HepG2 (cell line): ENCODE measurements around the gene RHBDD2. TPM values are rescaled to one million over a fixed set of nuclear protein-coding genes. Genes with fewer than 3 reads are reported as not detected.

ENCODE experiments used
- GFI1 ChIP-seq: sonication (generic); formaldehyde crosslinking; IDR thresholded peaks from 2 replicates; pipeline ENCODE4 v1.5.0; 2020; ENCODE audit warnings: missing genetic modification reagents, mild to moderate bottlenecking, borderline replicate concordance
- HMG20A ChIP-seq: IDR thresholded peaks from 2 replicates; pipeline ENCODE4 v1.6.1; 2016; ENCODE audit warnings: borderline replicate concordance
- RBAK ChIP-seq: sonication (generic); formaldehyde crosslinking; IDR thresholded peaks from 2 replicates; pipeline ENCODE4 v1.5.1; 2020; ENCODE audit warnings: mild to moderate bottlenecking, missing genetic modification reagents
- TBX2 ChIP-seq: sonication (generic); formaldehyde crosslinking; IDR thresholded peaks from 2 replicates; pipeline ENCODE4 v1.5.0; 2020; ENCODE audit warnings: missing genetic modification reagents, mild to moderate bottlenecking, borderline replicate concordance
- ZNF3 ChIP-seq: IDR thresholded peaks from 2 replicates; pipeline ENCODE4 v1.7.0; 2017; ENCODE audit warnings: inconsistent platforms
- ZNF629 ChIP-seq: sonication (generic); formaldehyde crosslinking; conservative IDR thresholded peaks from 2 replicates; pipeline ENCODE4 v1.5.0; 2020; ENCODE audit warnings: missing genetic modification reagents
- ZNF775 ChIP-seq: sonication (generic); formaldehyde crosslinking; IDR thresholded peaks from 2 replicates; pipeline ENCODE4 v1.4.0; 2020; ENCODE audit warnings: missing genetic modification reagents, mild to moderate bottlenecking, moderate library complexity, borderline replicate concordance
- ZNF788 ChIP-seq: sonication (generic); formaldehyde crosslinking; IDR thresholded peaks from 2 replicates; pipeline ENCODE4 v1.5.0; 2020; ENCODE audit warnings: mild to moderate bottlenecking, missing genetic modification reagents, borderline replicate concordance
- ZNF841 ChIP-seq: sonication (generic); formaldehyde crosslinking; IDR thresholded peaks from 2 replicates; pipeline ENCODE4 v1.8.1; 2023; ENCODE audit warnings: missing genetic modification reagents, borderline replicate concordance
- polyA plus RNA-seq, 8 experiments: library from polyadenylated mRNA; depleted of rRNA in 3 of 8; stranded (reverse) in 7 of 8; unstranded in 1 of 8; fragments of >200 nt; fragmentation: Illumina TruSeq in 4 of 8; extraction: Trizol in 4 of 8; gene quantifications; 2 replicates each; pipeline versions ENCODE4 v1.2.1 to v1.2.3, GENCODE V29; 2011 to 2016; ENCODE audit warnings: low read depth in 4 of 8, missing spikeins in 1 of 8, mixed read lengths in 1 of 8; ENCODE audit not compliant: insufficient read depth in 1 of 8
- total RNA-seq, 5 experiments: library from RNA; depleted of rRNA; stranded (reverse); fragments of >200 nt; fragmentation: Illumina TruSeq; extraction: Trizol; gene quantifications; 2 replicates each; pipeline ENCODE4 v1.2.3, GENCODE V29; 2016; ENCODE audit warnings: low read depth in 1 of 5
- TF ChIP-seq, protein P1 (sequence below): sonication (generic); formaldehyde crosslinking; IDR thresholded peaks from 2 replicates; pipeline ENCODE4 v1.4.0; 2020; ENCODE audit warnings: mild to moderate bottlenecking, missing genetic modification reagents
- TF ChIP-seq, protein P2 (sequence below): sonication (generic); formaldehyde crosslinking; IDR thresholded peaks from 2 replicates; pipeline ENCODE4 v1.4.0; 2020; ENCODE audit warnings: mild to moderate bottlenecking, missing genetic modification reagents
- TF ChIP-seq, protein P3 (sequence below): sonication (generic); formaldehyde crosslinking; IDR thresholded peaks from 2 replicates; pipeline ENCODE4 v1.5.0; 2020; ENCODE audit warnings: mild to moderate bottlenecking, missing genetic modification reagents
- TF ChIP-seq, protein P4 (sequence below): sonication (generic); formaldehyde crosslinking; IDR thresholded peaks from 2 replicates; pipeline ENCODE4 v1.4.0; 2020; ENCODE audit warnings: missing genetic modification reagents, borderline replicate concordance

Gene RHBDD2
- total and polyA plus RNA-seq, 2 of the 13 experiments (the other 11 are each of a cell fraction or from before 2014, with no cell fraction given), result 23.1 to 26.4 TPM

DNA sequence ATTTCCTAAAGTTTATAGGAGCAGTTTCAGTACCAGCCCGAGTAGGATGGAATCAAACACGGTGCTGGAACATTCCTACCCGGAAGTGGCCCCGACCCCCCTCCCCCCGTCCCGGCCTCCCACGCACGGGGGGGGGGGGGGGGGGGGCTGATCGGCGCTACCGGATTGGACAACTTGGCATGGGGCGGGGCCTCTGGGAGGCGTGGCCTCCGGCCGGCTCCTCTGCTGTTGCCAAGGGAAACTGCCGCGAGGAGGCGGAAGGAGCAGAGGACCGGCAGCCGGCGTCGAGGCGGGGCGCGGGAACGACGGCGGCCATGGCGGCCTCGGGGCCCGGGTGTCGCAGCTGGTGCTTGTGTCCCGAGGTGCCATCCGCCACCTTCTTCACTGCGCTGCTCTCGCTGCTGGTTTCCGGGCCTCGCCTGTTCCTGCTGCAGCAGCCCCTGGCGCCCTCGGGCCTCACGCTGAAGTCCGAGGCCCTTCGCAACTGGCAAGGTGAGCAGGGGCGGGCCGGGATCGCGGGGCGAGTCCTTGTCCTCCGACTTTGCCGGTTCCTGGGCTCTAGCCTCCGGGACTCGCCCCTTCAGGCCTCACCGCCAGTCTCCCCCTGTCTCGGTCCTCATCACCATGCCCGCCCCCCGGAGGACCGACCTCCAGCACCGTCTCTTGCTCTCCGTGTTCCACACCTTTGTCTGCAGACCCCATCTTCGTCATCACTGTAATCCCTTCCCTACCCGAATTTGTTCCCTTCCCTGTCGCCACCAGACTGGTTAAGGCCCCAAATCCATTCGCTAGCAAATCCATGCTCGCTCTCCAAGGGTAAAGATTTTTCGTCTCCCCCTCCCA is at the start of gene RHBDD2 (continued):
- TF ChIP-seq, protein P1, sequence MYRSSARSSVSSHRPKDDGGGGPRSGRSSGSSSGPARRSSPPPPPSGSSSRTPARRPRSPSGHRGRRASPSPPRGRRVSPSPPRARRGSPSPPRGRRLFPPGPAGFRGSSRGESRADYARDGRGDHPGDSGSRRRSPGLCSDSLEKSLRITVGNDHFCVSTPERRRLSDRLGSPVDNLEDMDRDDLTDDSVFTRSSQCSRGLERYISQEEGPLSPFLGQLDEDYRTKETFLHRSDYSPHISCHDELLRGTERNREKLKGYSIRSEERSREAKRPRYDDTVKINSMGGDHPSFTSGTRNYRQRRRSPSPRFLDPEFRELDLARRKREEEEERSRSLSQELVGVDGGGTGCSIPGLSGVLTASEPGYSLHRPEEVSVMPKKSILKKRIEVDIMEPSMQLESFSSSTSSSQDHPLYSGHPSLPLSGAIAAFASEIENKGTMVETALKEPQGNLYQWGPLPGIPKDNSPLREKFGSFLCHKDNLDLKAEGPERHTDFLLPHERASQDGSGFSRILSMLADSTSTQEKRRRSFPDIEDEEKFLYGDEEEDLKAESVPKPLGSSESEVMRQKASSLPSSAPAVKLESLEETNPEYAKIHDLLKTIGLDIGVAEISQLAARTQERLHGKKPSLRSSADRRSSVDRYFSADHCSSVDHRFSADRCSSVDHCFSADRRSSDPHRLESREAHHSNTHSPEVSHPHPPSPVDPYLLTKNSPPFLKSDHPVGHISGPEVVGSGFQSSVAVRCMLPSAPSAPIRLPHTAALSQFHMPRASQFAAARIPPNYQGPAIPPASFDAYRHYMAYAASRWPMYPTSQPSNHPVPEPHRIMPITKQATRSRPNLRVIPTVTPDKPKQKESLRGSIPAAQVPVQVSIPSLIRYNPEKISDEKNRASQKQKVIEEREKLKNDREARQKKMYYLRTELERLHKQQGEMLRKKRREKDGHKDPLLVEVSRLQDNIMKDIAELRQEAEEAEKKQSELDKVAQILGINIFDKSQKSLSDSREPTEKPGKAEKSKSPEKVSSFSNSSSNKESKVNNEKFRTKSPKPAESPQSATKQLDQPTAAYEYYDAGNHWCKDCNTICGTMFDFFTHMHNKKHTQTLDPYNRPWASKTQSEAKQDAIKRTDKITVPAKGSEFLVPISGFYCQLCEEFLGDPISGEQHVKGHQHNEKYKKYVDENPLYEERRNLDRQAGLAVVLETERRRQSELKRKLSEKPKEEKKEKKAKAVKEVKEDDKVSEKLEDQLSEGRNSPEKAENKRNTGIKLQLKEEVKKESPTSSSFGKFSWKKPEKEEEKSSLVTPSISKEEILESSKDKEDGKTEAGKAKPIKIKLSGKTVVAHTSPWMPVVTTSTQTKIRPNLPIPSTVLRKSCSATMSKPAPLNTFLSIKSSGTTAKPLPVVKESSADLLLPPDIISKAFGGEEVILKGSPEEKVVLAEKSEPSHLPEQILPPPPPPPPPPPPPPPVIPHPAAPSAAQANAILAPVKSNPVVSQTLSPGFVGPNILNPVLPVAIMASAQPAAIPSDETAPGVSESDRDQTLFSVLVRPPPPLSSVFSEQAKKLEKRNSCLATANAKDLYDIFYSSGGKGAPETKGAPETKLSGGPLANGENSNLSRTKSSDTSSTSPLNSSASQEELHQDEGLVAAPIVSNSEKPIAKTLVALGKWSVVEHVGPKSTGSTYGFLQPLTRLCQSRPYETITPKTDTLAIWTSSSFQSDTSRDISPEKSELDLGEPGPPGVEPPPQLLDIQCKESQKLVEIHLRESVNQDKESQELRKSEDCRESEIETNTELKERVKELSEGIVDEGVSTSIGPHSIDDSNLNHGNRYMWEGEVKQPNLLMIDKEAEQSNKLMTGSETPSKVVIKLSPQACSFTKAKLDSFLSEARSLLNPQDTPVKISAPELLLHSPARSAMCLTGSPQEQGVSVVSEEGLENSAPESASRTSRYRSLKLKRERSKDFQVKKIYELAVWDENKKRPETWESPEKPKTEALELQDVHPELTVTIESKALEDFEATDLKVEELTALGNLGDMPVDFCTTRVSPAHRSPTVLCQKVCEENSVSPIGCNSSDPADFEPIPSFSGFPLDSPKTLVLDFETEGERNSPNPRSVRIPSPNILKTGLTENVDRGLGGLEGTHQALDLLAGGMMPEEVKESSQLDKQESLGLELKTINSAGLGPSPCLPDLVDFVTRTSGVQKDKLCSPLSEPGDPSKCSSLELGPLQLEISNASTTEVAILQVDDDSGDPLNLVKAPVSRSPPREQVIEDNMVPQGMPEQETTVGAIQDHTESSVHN (CRISPR knock-in tag), result no peak
- TF ChIP-seq ZNF629 (CRISPR knock-in tag) (0 out of 2 replicates have a peak, but pooled peaks have one; percentile 17), ZNF841 (CRISPR knock-in tag) (no peak), ZNF775 (CRISPR knock-in tag) (no peak), ZNF788 (CRISPR knock-in tag) (peak; percentile 91; the same call in 1 of the 2 replicates), TBX2 (CRISPR knock-in tag) (peak; percentile 70; the same call in 1 of the 2 replicates), ZNF3 (CRISPR knock-in tag) (no peak), RBAK (no peak), HMG20A (no peak), GFI1 (CRISPR knock-in tag) (no peak)
- TF ChIP-seq, protein P2, sequence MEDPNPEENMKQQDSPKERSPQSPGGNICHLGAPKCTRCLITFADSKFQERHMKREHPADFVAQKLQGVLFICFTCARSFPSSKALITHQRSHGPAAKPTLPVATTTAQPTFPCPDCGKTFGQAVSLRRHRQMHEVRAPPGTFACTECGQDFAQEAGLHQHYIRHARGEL (CRISPR knock-in tag), result no peak
- TF ChIP-seq, protein P3, sequence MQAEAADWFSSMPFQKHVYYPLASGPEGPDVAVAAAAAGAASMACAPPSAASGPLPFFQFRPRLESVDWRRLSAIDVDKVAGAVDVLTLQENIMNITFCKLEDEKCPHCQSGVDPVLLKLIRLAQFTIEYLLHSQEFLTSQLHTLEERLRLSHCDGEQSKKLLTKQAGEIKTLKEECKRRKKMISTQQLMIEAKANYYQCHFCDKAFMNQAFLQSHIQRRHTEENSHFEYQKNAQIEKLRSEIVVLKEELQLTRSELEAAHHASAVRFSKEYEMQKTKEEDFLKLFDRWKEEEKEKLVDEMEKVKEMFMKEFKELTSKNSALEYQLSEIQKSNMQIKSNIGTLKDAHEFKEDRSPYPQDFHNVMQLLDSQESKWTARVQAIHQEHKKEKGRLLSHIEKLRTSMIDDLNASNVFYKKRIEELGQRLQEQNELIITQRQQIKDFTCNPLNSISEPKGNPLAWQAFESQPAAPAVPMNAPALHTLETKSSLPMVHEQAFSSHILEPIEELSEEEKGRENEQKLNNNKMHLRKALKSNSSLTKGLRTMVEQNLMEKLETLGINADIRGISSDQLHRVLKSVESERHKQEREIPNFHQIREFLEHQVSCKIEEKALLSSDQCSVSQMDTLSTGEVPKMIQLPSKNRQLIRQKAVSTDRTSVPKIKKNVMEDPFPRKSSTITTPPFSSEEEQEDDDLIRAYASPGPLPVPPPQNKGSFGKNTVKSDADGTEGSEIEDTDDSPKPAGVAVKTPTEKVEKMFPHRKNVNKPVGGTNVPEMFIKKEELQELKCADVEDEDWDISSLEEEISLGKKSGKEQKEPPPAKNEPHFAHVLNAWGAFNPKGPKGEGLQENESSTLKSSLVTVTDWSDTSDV (CRISPR knock-in tag), result 0 out of 2 replicates have a peak, but pooled peaks have one; percentile 91
- TF ChIP-seq, protein P4, sequence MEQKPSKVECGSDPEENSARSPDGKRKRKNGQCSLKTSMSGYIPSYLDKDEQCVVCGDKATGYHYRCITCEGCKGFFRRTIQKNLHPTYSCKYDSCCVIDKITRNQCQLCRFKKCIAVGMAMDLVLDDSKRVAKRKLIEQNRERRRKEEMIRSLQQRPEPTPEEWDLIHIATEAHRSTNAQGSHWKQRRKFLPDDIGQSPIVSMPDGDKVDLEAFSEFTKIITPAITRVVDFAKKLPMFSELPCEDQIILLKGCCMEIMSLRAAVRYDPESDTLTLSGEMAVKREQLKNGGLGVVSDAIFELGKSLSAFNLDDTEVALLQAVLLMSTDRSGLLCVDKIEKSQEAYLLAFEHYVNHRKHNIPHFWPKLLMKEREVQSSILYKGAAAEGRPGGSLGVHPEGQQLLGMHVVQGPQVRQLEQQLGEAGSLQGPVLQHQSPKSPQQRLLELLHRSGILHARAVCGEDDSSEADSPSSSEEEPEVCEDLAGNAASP (CRISPR knock-in tag), result no peak
